Measurements from ENCODE around the gene MVB12B. TPM values are rescaled to one million over a fixed set of nuclear protein-coding genes. Genes with fewer than 3 reads are reported as not detected.

MVB12B gene
- total and polyA plus RNA-seq, 2 donors, result 12.2 to 13.5 TPM

GRCh38 chr9:126491949-126492348, 165.3 kb downstream of the MVB12B start:
- H3K4me1 ChIP-seq (ENCODE audit: insufficient read depth), result no peaks in the 10 kb centered on the region
- H3K36me3 ChIP-seq (ENCODE audit: insufficient read depth), result no peaks in the 10 kb centered on the region
- H3K27ac ChIP-seq (ENCODE audit: low read depth), result no peak overlapping the region
- whole genome bisulfite sequencing, result 91% methylated on average over 10 of the region's 10 CpGs
- DNase-seq (ENCODE audit: extremely low spot score), result no peak
- H3K4me3 ChIP-seq (ENCODE audit: low read depth, low read length), result no peak overlapping the region

GRCh38 chr9:126494264-126494663, 167.6 kb downstream of the MVB12B start:
- Histone ChIP-seq H3K4me3 (ENCODE audit: low read depth, low read length) (no peak overlapping the region), H3K27ac (ENCODE audit: low read depth) (no peak overlapping the region), H3K36me3 (ENCODE audit: insufficient read depth) (no peaks in the 10 kb centered on the region), H3K4me1 (ENCODE audit: insufficient read depth) (no peaks in the 10 kb centered on the region)
- WGBS, result 96% methylated on average over 6 of the region's 6 CpGs
- no peak for DNase-seq (ENCODE audit: extremely low spot score)

GRCh38 chr9:126494746-126495145, 168.1 kb downstream of the MVB12B start:
- WGBS, result 93% methylated on average over 1 of the region's 1 CpG
- DNase-seq (ENCODE audit: extremely low spot score), result no peak

GRCh38 chr9:126495411-126496180, 169.0 kb downstream of the MVB12B start:
- no peak overlapping the region for H3K27ac ChIP-seq (ENCODE audit: low read depth)
- DNase-seq (ENCODE audit: extremely low spot score), result no peak
- no peaks in the 10 kb centered on the region for H3K4me1 ChIP-seq (ENCODE audit: insufficient read depth)
- H3K4me3 ChIP-seq (ENCODE audit: low read depth, low read length), result no peak overlapping the region
- WGBS, result 90% methylated on average over 7 of the region's 7 CpGs
- H3K36me3 ChIP-seq (ENCODE audit: insufficient read depth), result no peaks in the 10 kb centered on the region

More at GRCh38 chr9:126494746-126495145, 168.1 kb downstream of the MVB12B start:
- no peak overlapping the region for H3K4me3 ChIP-seq (ENCODE audit: low read depth, low read length)
- no peaks in the 10 kb centered on the region for H3K36me3 ChIP-seq (ENCODE audit: insufficient read depth)
- no peaks in the 10 kb centered on the region for H3K4me1 ChIP-seq (ENCODE audit: insufficient read depth)
- no peak overlapping the region for H3K27ac ChIP-seq (ENCODE audit: low read depth)

GRCh38 chr9:126496181-126496576, 169.6 kb downstream of the MVB12B start:
- 78% methylated on average over 3 of the region's 3 CpGs for WGBS
- Histone ChIP-seq H3K4me1 (ENCODE audit: insufficient read depth) (no peaks in the 10 kb centered on the region), H3K4me3 (ENCODE audit: low read depth, low read length) (no peak overlapping the region), H3K27ac (ENCODE audit: low read depth) (no peak overlapping the region), H3K36me3 (ENCODE audit: insufficient read depth) (no peaks in the 10 kb centered on the region)
- no peak for DNase-seq (ENCODE audit: extremely low spot score)

- H3K4me1 ChIP-seq (ENCODE audit: insufficient read depth), result no peaks in the 10 kb centered on the region
- whole genome bisulfite sequencing, result 90% methylated on average over 15 of the region's 15 CpGs
- no peaks in the 10 kb centered on the region for H3K36me3 ChIP-seq (ENCODE audit: insufficient read depth)
- no peak for DNase-seq (ENCODE audit: extremely low spot score)
- no peak overlapping the region for H3K27ac ChIP-seq (ENCODE audit: low read depth)
- no peak overlapping the region for H3K4me3 ChIP-seq (ENCODE audit: low read depth, low read length)
Observed at GRCh38 chr9:126496781-126497659, 170.4 kb downstream of the MVB12B start.

GRCh38 chr9:126497660-126498275, 171.1 kb downstream of the MVB12B start:
- 76% methylated on average over 21 of the region's 21 CpGs for WGBS
- DNase-seq (ENCODE audit: extremely low spot score), result no peak
- H3K4me1 ChIP-seq (ENCODE audit: insufficient read depth), result no peaks in the 10 kb centered on the region
- no peak overlapping the region for H3K4me3 ChIP-seq (ENCODE audit: low read depth, low read length)
- H3K27ac ChIP-seq (ENCODE audit: low read depth), result no peak overlapping the region
- H3K36me3 ChIP-seq (ENCODE audit: insufficient read depth), result no peaks in the 10 kb centered on the region

GRCh38 chr9:126498331-126498730, 171.7 kb downstream of the MVB12B start:
- WGBS, result 87% methylated on average over 8 of the region's 8 CpGs

GRCh38 chr9:126499005-126499910, 172.6 kb downstream of the MVB12B start:
- 6% methylated on average over 46 of the region's 46 CpGs for WGBS
- Histone ChIP-seq H3K27ac (ENCODE audit: low read depth) (peak overlapping the region; percentile 81), H3K36me3 (ENCODE audit: insufficient read depth) (peaks cover 2% of the 10 kb centered on the region), H3K4me3 (ENCODE audit: low read depth, low read length) (peak overlapping the region; percentile 11), H3K4me1 (ENCODE audit: insufficient read depth) (no peaks in the 10 kb centered on the region)
- no peak for DNase-seq (ENCODE audit: extremely low spot score)

More at GRCh38 chr9:126498331-126498730, 171.7 kb downstream of the MVB12B start:
- no peak for DNase-seq (ENCODE audit: extremely low spot score)
- Histone ChIP-seq H3K27ac (ENCODE audit: low read depth) (peak overlapping the region; percentile 25), H3K4me3 (ENCODE audit: low read depth, low read length) (no peak overlapping the region), H3K4me1 (ENCODE audit: insufficient read depth) (no peaks in the 10 kb centered on the region), H3K36me3 (ENCODE audit: insufficient read depth) (no peaks in the 10 kb centered on the region)

GRCh38 chr9:126499911-126500599, 173.4 kb downstream of the MVB12B start:
- H3K4me3 ChIP-seq (ENCODE audit: low read depth, low read length), result no peak overlapping the region
- no peak for DNase-seq (ENCODE audit: extremely low spot score)
- peaks cover 3% of the 10 kb centered on the region for H3K36me3 ChIP-seq (ENCODE audit: insufficient read depth)
- H3K27ac ChIP-seq (ENCODE audit: low read depth), result peak overlapping the region; percentile 81
- H3K4me1 ChIP-seq (ENCODE audit: insufficient read depth), result no peaks in the 10 kb centered on the region
- WGBS, result 44% methylated on average over 20 of the region's 20 CpGs

GRCh38 chr9:126500600-126501382, 174.2 kb downstream of the MVB12B start:
- Histone ChIP-seq H3K27ac (ENCODE audit: low read depth) (no peak overlapping the region), H3K4me1 (ENCODE audit: insufficient read depth) (no peaks in the 10 kb centered on the region), H3K4me3 (ENCODE audit: low read depth, low read length) (no peak overlapping the region), H3K36me3 (ENCODE audit: insufficient read depth) (peaks cover 3% of the 10 kb centered on the region)
- WGBS, result 33% methylated on average over 37 of the region's 37 CpGs
- no peak for DNase-seq (ENCODE audit: extremely low spot score)

Measured in urinary bladder (tissue), 4 donors.